ENCODE measurements around the gene PML. TPM values are rescaled to one million over a fixed set of nuclear protein-coding genes. Genes with fewer than 3 reads are reported as not detected.

PML gene
- total RNA-seq, 1 experiment from 2014 or later: 47.7 TPM

DNA sequence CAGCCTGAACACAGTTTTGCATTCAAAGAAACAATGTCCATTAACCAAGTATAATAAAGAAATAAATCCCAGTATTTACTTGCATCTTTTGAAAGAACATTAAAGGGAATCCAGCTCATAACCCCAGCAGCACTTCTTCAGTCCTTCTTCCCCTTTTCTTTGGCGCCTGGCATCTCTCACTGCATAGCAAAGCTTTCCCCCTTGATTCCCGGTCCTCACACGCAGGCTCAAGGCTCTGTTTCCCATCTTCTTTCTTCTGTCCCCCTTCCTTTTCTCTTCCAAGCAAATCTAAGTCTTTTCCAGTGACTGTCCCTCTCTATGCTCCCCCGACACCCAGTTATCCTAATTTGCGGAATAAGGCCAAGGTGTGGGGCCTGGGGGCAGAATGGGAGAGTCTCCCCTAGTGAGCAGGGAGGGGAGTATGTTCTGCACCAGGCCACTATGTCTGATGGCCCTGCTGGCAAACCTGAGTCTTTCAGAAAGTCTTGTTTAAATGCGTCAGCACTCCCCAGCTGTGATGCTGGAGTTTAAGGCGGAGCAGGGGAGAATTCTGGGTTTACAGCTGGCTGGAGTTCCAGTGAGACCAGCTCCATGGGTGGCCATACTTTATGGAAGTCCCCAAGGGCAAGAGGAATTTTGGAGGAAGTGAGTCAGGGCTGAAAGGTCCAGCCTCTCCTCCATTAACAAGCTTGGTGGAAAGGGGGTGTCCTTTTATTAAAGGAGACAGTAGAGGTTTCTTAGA lies 45.8 kb downstream of the PML start (continued):
- TF ChIP-seq, protein P1, sequence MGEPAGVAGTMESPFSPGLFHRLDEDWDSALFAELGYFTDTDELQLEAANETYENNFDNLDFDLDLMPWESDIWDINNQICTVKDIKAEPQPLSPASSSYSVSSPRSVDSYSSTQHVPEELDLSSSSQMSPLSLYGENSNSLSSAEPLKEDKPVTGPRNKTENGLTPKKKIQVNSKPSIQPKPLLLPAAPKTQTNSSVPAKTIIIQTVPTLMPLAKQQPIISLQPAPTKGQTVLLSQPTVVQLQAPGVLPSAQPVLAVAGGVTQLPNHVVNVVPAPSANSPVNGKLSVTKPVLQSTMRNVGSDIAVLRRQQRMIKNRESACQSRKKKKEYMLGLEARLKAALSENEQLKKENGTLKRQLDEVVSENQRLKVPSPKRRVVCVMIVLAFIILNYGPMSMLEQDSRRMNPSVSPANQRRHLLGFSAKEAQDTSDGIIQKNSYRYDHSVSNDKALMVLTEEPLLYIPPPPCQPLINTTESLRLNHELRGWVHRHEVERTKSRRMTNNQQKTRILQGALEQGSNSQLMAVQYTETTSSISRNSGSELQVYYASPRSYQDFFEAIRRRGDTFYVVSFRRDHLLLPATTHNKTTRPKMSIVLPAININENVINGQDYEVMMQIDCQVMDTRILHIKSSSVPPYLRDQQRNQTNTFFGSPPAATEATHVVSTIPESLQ (CRISPR knock-in tag; IDR thresholded peaks at IDR 0.05): no peak

DNA sequence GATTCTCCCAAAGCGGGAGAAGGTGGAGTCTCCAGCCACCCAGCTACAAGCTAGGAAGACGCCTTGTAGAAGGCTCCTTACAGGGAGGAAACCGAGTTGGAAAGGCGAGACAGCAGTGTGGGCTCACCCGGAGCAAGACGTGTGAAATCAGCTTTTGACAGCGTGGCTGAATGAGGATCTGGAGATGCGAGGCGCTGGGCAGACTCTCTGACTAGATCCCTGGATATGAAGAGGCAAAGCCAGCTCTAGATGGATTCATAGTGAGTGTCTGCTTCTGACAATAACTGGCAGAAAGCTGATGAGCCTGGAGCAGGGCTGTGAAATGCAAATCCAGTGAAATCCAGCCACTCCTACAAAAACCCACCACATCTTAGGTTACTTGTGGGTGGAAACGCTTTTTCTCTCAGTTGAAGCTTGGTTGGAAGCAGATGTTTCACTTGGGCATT lies 46.8 kb downstream of the PML start:
- Mint-ChIP-seq H3K27ac (no peak overlapping the region), H3K4me1 (peaks cover 34% of the 10 kb centered on the region), H3K9me3 (no peaks in the 10 kb centered on the region), H3K36me3 (peaks cover 9% of the 10 kb centered on the region; the same call in 1 of the 2 replicates), H3K27me3 (ENCODE audit: low read depth) (peaks cover 3% of the 10 kb centered on the region; the same call in 1 of the 2 replicates), H3K4me3 (no peak overlapping the region)
- ATAC-seq (no peak), DNase-seq (ENCODE audit: low spot score) (no peak)
- CTCF ChIA-PET: interaction anchor here (0.8 to 9.1 kb wide), 8 partner anchors 9 to 280 kb away, joined by 4 to 290 read pairs (median 10); partner anchors contain the start of genes PML and STOML1
- POLR2A ChIA-PET: interaction anchor here (0.8 kb wide), 1 partner anchor 47 kb away, joined by 3 read pairs; the partner anchor contains the start of gene PML
- TF ChIP-seq, protein P2, sequence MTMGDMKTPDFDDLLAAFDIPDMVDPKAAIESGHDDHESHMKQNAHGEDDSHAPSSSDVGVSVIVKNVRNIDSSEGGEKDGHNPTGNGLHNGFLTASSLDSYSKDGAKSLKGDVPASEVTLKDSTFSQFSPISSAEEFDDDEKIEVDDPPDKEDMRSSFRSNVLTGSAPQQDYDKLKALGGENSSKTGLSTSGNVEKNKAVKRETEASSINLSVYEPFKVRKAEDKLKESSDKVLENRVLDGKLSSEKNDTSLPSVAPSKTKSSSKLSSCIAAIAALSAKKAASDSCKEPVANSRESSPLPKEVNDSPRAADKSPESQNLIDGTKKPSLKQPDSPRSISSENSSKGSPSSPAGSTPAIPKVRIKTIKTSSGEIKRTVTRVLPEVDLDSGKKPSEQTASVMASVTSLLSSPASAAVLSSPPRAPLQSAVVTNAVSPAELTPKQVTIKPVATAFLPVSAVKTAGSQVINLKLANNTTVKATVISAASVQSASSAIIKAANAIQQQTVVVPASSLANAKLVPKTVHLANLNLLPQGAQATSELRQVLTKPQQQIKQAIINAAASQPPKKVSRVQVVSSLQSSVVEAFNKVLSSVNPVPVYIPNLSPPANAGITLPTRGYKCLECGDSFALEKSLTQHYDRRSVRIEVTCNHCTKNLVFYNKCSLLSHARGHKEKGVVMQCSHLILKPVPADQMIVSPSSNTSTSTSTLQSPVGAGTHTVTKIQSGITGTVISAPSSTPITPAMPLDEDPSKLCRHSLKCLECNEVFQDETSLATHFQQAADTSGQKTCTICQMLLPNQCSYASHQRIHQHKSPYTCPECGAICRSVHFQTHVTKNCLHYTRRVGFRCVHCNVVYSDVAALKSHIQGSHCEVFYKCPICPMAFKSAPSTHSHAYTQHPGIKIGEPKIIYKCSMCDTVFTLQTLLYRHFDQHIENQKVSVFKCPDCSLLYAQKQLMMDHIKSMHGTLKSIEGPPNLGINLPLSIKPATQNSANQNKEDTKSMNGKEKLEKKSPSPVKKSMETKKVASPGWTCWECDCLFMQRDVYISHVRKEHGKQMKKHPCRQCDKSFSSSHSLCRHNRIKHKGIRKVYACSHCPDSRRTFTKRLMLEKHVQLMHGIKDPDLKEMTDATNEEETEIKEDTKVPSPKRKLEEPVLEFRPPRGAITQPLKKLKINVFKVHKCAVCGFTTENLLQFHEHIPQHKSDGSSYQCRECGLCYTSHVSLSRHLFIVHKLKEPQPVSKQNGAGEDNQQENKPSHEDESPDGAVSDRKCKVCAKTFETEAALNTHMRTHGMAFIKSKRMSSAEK (CRISPR knock-in tag; IDR thresholded peaks at IDR 0.05; ENCODE audit: borderline replicate concordance): no peak
- TF ChIP-seq, protein P3, sequence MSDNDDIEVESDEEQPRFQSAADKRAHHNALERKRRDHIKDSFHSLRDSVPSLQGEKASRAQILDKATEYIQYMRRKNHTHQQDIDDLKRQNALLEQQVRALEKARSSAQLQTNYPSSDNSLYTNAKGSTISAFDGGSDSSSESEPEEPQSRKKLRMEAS (CRISPR knock-in tag; IDR thresholded peaks at IDR 0.05): no peak
- TF ChIP-seq ZNF219 (CRISPR knock-in tag; IDR thresholded peaks at IDR 0.05; ENCODE audit: borderline replicate concordance) (no peak), ELF4 (CRISPR knock-in tag; IDR thresholded peaks at IDR 0.05; ENCODE audit: low read depth) (no peak), ZNF671 (CRISPR knock-in tag; IDR thresholded peaks at IDR 0.05) (no peak), FOXK1 (CRISPR knock-in tag; IDR thresholded peaks at IDR 0.05) (no peak), JAZF1 (CRISPR knock-in tag; IDR thresholded peaks at IDR 0.05) (no peak), OVOL2 (CRISPR knock-in tag; IDR thresholded peaks at IDR 0.05; ENCODE audit: borderline replicate concordance) (no peak), ZNF138 (CRISPR knock-in tag; conservative IDR thresholded peaks at IDR 0.05) (no peak), CREM (CRISPR knock-in tag; IDR thresholded peaks at IDR 0.05) (no peak), GRHL2 (CRISPR knock-in tag; IDR thresholded peaks at IDR 0.05; ENCODE audit: insufficient replicate concordance, severe bottlenecking) (no peak)
- TF ChIP-seq, protein P4, sequence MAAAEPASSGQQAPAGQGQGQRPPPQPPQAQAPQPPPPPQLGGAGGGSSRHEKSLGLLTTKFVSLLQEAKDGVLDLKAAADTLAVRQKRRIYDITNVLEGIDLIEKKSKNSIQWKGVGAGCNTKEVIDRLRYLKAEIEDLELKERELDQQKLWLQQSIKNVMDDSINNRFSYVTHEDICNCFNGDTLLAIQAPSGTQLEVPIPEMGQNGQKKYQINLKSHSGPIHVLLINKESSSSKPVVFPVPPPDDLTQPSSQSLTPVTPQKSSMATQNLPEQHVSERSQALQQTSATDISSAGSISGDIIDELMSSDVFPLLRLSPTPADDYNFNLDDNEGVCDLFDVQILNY (CRISPR knock-in tag; IDR thresholded peaks at IDR 0.05): no peak
- TF ChIP-seq, protein P5, sequence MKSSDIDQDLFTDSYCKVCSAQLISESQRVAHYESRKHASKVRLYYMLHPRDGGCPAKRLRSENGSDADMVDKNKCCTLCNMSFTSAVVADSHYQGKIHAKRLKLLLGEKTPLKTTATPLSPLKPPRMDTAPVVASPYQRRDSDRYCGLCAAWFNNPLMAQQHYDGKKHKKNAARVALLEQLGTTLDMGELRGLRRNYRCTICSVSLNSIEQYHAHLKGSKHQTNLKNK (CRISPR knock-in tag; IDR thresholded peaks at IDR 0.05): no peak
- TF ChIP-seq, protein P6, sequence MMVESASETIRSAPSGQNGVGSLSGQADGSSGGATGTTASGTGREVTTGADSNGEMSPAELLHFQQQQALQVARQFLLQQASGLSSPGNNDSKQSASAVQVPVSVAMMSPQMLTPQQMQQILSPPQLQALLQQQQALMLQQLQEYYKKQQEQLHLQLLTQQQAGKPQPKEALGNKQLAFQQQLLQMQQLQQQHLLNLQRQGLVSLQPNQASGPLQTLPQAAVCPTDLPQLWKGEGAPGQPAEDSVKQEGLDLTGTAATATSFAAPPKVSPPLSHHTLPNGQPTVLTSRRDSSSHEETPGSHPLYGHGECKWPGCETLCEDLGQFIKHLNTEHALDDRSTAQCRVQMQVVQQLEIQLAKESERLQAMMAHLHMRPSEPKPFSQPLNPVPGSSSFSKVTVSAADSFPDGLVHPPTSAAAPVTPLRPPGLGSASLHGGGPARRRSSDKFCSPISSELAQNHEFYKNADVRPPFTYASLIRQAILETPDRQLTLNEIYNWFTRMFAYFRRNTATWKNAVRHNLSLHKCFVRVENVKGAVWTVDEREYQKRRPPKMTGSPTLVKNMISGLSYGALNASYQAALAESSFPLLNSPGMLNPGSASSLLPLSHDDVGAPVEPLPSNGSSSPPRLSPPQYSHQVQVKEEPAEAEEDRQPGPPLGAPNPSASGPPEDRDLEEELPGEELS (CRISPR knock-in tag; IDR thresholded peaks at IDR 0.05): no peak
- TF ChIP-seq, protein P7, sequence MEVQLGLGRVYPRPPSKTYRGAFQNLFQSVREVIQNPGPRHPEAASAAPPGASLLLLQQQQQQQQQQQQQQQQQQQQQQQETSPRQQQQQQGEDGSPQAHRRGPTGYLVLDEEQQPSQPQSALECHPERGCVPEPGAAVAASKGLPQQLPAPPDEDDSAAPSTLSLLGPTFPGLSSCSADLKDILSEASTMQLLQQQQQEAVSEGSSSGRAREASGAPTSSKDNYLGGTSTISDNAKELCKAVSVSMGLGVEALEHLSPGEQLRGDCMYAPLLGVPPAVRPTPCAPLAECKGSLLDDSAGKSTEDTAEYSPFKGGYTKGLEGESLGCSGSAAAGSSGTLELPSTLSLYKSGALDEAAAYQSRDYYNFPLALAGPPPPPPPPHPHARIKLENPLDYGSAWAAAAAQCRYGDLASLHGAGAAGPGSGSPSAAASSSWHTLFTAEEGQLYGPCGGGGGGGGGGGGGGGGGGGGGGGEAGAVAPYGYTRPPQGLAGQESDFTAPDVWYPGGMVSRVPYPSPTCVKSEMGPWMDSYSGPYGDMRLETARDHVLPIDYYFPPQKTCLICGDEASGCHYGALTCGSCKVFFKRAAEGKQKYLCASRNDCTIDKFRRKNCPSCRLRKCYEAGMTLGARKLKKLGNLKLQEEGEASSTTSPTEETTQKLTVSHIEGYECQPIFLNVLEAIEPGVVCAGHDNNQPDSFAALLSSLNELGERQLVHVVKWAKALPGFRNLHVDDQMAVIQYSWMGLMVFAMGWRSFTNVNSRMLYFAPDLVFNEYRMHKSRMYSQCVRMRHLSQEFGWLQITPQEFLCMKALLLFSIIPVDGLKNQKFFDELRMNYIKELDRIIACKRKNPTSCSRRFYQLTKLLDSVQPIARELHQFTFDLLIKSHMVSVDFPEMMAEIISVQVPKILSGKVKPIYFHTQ (CRISPR knock-in tag; IDR thresholded peaks at IDR 0.05): no peak
- TF ChIP-seq, protein P8, sequence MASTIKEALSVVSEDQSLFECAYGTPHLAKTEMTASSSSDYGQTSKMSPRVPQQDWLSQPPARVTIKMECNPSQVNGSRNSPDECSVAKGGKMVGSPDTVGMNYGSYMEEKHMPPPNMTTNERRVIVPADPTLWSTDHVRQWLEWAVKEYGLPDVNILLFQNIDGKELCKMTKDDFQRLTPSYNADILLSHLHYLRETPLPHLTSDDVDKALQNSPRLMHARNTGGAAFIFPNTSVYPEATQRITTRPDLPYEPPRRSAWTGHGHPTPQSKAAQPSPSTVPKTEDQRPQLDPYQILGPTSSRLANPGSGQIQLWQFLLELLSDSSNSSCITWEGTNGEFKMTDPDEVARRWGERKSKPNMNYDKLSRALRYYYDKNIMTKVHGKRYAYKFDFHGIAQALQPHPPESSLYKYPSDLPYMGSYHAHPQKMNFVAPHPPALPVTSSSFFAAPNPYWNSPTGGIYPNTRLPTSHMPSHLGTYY (CRISPR knock-in tag; IDR thresholded peaks at IDR 0.05): no peak
